ENCODE measurements around the gene ADAM15.

ADAM15 gene

DNA sequence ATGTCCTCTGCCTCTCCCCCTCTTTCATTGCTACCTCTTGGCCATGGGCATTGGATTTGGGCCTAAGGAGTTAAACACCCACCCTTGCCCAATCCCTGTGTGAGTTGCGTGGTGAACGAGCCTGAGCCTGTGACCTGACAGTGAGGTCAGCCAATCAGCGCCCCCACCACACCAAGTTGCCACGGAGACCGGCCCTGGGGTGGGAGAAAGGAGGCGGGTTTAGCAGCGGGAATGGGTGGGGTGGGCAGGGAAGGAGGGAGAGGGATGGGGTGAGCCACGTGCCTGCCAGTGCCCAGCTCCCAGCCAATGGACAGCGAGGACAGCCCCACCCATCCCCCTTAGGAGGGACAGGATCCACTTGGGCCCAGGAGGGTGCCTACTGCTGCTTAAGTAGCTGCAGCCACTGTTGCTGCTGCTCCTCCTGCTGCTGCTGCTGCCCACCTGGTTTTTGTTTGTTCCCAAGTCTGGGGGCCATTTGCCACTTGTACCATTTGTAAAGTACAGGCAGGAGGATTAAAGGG, 39.0 kb upstream of the ADAM15 start:
- DNase-seq, result no peak

DNA sequence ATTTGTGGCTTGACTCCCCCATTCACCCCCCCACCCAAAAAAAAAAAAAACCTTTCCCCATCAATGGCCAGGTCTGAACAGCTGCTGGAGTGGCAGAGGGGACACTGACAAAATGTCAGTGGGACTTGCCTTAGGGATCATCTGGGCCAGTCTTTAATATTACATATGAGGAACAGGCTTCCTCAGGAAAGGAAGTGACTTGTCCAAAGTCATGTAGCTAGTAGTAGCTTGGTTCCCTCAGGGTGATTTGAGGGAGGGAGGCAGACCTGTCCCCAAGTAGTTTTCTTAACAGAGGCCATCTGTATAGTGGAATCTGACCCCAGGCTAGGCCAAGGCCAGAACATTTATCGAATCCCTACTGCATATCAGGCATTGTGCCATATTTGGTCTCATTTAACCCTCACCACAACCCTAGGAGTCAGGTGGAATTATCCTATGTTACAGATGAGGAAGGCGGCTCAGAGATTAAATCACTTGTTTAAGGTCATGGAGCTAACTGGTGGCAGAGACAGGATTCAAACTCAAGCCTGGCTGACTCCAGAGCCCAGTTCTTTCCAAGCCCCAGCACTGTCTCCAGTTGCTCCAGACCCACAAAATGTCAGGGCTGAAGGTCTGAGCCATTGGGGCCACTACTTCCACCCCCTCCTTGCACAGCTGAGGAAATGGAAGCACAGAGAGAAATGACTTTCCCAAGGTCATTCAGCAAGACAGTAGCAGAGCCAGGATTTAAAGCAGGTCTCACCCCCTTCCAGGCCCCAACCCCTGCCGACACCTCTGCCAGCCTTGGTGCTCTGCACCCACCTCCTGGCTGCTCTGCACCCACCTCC, 38.1 kb upstream of the ADAM15 start:
- no peak for DNase-seq

DNA sequence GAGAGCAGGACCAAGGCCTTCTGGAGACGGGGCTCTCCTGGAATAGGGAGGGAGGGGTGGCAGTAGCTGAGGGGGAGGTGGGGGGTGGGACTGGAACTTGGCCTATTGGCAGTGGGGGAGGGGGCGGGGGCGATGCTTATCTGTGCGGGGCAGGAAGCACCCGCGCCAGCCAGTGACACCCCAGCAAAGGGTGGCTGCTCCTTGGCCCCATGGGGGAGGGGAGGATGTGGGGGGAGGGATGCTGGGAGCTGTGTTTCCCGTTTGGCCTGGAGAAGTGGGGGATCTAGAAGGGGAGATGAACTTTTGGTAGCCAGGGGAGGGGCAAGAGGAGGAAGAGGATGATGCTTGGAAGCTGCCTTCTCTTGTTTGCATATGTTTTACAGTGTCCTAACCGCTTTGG, 37.5 kb upstream of the ADAM15 start:
- DNase-seq, result no peak

DNA sequence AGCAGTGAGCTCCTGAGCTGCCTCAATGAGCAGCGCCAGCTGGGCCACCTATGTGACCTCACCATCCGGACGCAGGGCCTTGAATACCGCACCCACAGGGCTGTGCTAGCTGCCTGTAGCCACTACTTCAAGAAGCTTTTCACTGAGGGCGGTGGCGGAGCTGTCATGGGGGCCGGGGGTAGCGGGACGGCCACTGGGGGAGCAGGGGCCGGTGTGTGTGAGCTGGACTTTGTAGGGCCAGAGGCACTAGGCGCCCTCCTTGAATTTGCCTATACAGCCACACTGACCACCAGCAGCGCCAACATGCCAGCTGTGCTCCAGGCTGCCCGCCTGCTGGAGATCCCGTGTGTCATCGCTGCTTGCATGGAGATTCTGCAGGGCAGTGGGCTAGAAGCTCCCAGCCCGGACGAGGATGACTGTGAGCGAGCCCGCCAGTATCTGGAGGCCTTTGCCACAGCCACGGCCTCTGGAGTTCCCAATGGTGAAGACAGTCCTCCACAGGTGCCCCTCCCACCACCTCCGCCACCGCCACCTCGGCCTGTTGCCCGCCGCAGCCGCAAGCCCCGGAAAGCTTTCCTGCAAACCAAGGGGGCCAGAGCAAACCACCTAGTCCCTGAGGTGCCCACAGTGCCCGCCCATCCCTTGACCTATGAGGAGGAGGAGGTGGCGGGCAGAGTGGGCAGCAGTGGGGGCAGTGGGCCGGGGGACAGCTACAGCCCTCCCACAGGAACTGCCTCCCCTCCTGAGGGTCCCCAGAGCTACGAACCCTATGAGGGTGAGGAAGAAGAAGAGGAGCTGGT, 36.2 kb upstream of the ADAM15 start:
- DNase-seq, result no peak

DNA sequence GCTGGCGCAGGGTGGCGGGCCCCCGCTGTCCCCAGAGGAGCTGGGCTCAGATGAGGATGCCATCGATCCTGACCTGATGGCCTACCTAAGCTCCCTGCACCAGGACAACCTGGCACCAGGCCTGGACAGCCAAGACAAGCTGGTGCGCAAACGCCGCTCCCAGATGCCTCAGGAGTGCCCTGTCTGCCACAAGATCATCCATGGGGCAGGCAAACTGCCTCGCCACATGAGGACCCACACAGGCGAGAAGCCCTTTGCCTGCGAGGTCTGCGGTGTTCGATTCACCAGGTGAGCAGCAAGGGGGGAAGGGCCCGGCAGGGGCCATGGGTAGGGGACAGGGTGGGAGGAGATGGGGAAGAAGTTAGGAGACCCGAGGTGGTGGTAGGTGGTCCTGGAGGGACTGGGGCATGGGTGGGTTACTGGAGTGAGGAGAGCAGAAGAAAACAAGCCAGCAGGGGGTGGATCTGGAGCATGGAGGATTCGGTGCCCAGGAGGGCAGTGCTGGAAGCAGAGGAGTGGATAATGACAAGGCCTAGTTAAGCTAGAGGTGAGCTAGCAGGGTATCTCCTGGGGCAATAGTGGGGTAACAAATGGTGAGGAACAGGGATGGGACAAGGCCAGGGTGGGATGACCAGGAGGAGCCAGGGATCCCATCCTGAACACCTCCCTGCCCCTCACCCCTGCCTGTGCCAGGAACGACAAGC, 35.4 kb upstream of the ADAM15 start:
- DNase-seq, result no peak

GRCh38 chr1:155016231-155016831, 34.8 kb upstream of the ADAM15 start:
- no peak for DNase-seq

DNA sequence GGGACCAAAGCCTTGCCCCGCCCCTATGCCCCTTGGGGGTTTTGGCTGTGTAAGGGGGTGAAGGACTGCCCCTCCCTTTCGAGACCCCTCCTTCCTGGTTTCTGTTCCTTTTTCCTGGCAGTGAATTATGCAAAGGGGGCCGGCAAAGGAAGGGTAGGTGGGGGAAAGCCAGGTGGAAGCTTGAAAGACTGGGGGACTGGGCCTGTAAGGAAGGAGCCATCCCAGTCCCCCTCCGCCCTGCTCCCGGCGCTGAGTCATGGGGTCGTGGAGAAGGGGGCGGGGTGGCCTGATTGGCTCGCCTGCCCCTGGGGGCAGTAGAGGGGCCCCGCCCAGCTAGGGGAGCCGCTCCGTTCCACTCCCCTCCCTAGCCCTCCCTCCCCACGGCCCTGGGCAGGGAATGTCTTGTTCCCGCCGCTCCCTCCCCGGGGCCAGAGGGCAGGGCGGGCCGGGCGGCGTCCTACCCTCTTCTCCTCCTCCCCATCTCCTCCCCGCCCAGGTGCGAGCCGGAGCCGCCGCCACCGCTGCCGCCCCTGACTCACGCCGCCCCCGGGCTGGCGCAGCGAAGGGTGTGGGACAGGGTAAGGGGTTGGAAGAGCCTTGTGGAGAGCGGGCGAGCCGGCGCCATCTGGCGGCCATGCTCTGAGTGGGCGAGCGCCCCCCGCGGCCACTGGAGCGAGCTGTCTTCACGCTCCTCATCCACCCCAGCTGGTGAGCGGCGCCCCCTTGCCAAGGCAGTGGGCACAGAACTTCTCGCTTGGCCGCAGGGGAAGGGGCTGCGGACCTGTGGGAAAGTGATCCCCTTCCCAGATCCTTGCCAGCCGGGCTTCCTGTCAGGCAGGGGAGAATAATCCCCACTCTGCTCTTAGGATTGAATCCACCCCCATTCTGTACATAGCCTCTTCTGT, 33.8 kb upstream of the ADAM15 start:
- DNase-seq, result peak; percentile 85

DNA sequence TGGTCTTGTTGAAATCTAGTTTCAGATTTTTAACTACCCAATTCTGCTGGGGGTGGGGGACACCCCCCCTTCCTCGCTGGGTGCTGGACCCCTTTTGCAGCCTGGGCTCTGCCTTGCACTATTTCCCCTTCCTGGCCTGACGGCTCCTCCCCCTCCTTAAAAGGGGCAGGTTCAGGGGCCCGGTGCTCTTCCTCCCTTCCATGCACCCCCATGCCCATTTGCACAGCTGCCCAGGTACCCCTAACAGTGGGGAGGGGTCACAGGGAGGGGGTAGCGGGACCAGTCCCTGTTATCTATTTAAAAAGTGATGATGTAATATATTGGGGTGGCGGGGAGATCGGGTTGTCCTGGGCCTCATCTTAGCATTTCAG, 33.2 kb upstream of the ADAM15 start:
- no peak for DNase-seq

DNA sequence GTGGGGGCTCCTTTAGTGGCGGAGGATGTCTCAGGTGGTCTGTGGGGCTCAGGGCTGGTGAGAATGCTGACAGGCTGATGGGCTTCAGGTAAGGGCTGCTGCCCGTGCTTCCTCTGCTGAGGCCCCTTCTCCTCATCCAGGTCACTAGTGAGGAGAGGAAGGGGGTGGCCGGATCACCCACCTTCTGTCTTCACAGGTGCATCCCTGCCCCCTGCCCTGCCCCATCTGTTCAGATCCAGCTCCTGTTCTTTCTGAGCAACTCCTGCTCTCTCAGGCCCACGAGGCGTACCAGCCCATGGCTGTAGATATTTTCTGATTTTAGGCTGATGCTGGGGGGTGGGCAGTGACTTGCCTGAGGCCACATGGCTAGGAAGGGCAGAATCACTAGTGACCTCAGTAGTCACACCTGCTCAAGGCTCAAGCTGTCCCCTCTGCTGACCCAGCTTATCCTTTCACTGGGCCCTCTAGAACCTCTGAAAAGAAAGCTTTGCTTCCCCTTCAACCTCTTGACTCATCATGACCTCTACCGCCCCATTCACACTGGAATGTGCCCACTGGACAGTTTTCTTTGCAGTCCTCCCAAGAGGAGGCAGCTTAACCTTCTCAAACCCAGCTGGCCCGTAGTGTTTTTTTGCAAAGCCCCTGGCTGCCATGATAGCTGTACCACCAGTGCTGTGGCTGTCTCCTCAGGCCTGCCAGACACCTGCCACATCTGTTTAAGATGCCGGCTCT, 32.3 kb upstream of the ADAM15 start:
- no peak for DNase-seq

DNA sequence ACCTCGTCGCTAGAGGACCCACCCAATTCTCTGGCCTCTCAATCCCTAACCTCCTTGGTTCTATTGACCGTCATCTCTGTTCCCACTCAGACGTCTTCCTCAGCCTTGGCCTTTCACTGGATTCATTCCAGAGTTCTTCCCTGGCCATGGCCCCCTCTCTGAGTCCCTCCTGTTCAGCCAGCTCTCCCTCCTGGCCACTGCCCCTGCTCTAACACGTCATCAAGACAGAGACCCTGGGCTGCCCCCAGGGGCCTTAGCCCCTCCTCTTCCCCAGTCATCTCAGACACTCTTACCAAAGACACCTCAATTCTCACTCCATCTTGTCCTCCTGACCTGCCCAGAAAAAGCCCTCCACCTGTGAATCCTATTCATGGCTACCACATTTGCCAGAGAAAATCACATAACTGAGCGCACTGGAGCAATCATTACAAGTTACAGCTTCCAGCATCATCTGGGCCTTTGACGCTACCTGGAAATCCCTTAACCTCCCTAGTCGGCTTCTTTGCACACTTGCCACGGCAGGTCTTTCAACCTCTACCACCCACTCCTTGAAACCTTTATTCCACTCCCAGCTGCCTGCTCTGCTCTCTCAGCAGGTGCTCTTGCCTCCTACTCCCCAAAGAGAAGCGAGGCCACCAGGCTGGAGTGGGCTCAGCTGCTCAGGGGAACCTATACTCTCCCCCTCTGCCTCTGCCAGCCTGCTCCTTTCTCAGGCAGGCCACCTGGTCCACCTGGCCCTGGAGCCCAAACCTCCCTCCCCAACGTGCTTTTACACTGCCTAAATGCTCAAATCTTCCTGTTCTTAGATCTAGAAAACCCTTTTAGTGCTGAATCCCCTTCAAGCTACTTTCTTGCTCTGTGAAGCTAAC, 31.5 kb upstream of the ADAM15 start:
- no peak for DNase-seq

- DNase-seq, result no peak
These were observed 28.8 kb upstream of the ADAM15 start for GRCh38 chr1:155022136-155022926.

GRCh38 chr1:155022927-155023236, 28.2 kb upstream of the ADAM15 start:
- peak; percentile 77 for DNase-seq

DNA sequence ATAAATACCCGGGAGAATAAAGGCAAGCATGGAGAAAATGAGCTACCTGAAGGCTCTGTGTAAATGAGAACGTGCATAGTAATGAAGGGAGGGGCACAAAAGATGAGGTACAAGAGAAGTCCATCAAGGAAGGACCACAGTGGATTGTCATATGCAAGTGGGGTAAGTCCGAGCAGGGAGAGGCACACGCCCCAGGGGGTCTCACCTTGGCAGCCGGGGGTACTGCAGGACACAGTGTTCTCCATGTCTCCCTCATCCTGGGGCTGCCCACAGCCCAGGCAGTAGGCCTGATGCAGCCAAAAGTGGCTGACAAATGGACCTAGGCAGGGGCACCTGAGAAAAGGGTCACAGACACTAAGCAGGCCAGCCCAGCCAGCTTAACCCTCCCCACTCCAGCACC, 27.5 kb upstream of the ADAM15 start:
- DNase-seq, result no peak

- DNase-seq, result no peak
These were observed 26.8 kb upstream of the ADAM15 start for GRCh38 chr1:155024315-155024714.

GRCh38 chr1:155026154-155026553, 25.0 kb upstream of the ADAM15 start:
- peak; percentile 30 for DNase-seq

DNA sequence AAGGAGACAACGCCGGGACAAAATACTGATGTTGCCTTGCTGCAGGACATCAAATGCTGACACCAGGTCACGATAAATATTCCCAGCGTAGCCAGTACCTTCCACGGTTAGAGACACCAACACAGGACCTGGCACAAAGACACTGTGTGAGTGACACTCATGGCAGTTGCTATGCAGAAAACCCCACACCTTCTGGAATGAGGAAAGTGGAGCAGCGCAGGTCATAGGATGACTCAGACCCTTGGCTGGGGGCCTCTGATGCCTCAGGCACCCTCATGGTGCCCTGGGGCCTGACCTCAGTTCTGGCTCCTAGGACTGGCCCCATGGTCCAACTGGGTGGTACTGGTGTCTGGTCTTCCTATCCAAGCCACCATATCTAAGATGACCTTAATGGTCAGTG, 24.5 kb upstream of the ADAM15 start:
- peak; percentile 64 for DNase-seq

DNA sequence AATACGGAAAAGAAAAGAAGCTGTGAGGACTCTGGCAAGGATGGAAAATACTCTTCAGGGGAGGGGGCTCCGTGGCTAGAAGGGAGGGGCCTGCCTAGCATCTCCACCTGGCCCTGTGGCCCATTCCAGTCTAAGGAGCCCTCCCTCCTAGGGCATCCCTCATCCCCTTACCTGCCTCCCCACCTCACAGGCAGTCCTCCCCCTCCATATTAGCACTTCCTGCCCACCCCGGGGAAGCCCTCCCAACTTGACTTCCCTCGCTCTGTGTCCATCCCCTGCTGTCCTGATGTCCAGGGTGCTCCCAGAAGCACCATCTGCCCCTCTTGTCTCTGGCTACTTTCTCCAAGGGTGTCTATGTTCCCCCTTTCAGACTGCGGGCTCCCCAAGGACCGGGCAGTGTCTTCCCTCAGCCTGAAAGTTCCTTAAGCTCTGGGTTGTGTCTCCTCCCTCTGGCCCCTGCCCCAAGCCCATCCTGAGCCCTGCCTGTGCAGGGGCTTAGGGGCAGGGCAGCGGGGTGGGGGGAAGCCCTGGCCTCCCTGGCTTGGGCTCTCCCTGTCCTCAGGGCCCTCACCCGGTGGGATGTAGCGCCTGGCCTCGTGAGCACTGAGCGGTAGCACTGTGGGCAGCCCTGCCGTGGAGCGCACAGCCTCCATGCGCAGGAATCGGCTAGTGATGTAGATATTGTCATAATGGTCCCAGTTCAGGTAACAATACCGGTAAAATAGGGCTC, 21.4 kb upstream of the ADAM15 start:
- no peak for DNase-seq

DNA sequence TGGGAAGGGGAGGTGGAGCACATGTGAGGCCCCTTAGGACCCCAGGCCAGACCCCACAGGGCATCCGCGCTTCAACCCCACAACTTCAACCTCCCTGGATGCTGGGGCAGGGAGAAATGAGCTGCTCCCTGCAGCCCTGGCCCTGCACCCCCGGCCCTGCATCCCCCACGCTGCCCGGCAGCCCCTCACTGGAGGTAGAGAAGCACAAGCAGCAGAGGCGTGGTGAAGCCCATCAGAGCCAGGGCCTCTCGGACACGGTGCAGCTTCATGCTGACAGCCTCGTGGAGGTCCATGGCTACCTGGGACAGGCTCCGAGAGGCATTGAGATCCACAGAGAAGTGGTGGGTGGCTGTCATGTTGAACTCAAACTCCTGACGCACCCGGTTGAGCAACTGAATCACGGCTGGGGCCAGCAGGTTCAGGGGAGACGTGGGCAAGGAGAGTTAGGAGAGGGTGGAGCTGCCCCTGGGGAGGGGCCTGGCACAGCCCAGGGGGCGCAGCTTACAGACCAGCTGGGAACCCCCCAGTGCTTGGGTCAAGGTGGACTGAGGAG, 20.8 kb upstream of the ADAM15 start:
- no peak for DNase-seq

- DNase-seq, result no peak
These were observed 20.2 kb upstream of the ADAM15 start for GRCh38 chr1:155030899-155031298.

All from DMS53 (cell line).